ENCODE results near the gene IGFBPL1. TPM values are rescaled to one million over a fixed set of nuclear protein-coding genes. Genes with fewer than 3 reads are reported as not detected.
"Not testable (repeated sequence)": the region's sequence is repeated elsewhere in the genome, so short reads cannot be mapped to it uniquely, and the experiment has no call there.

IGFBPL1 gene
- total RNA-seq, 1 donor from 2014 or later, result 26.6 TPM

DNA sequence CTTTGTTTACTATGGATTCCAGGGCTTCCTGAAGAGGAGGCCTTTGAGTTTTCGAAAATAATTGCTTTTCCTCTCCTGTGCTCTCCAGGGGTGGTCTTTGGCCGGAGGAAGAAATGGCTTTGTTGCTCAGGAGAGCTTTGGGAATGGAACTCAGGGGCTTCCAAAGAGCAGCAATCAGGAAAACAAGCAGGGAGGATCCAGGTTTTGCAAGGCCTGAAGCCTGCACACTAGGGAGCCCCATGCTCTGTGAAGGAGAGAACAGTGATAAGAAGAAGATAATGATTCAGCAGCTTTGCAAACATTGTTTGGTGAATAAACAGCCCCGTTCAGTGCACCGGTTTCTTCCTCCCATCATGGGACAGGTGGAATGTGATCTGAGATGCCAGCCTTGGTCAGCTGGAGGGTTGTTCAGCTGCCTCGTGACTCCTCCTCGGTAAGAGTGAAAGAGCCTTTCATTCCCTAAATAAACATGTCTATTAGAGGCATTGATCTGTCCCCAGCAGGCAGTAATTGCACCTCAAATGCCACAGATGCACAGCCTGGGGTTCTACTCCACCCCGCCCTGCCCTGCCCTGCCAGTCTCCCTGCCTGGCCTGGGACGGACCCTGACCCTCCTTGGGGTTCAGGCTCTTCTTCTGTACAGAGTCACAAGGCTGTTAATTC, 43.3 kb downstream of the IGFBPL1 start:
- Histone ChIP-seq H3K36me3 (no peaks in the 10 kb centered on the region), H3K27me3 (peaks cover 4% of the 10 kb centered on the region), H3K9me3 (ENCODE audit: low read depth) (no peaks in the 10 kb centered on the region), H3K79me2 (ENCODE audit: low read depth) (no peaks in the 10 kb centered on the region), H2AFZ (replicated peaks) (no peak overlapping the region), H3K4me1 (peaks cover 30% of the 10 kb centered on the region), H3K4me2 (peak overlapping the region; percentile 65), H3K27ac (peak overlapping the region; percentile 71), H4K20me1 (ENCODE audit: low read depth) (no peaks in the 10 kb centered on the region), H3K9ac (no peak overlapping the region), H3F3A (ENCODE audit: low read depth) (peaks cover 27% of the 10 kb centered on the region), H3K4me3 (no peak overlapping the region)
- peak; percentile 68 for DNase-seq (ENCODE audit: low spot score)
- TF ChIP-seq EZH2 (IDR thresholded peaks at IDR 0.05) (no peak), EZH2phosphoT487 (IDR thresholded peaks at IDR 0.05) (no peak), CTCF (IDR thresholded peaks at IDR 0.05) (no peak)
- peaks cover 13% of the 10 kb centered on the region for H3K9me3 Mint-ChIP-seq
- no peak overlapping the region for H3K4me3 Mint-ChIP-seq
- peak overlapping the region; percentile 42 for H3K27ac Mint-ChIP-seq
- H3K27me3 Mint-ChIP-seq (ENCODE audit: insufficient read depth, low read depth), result peaks cover 18% of the 10 kb centered on the region
- no peaks in the 10 kb centered on the region for H3K36me3 Mint-ChIP-seq
- peaks cover 37% of the 10 kb centered on the region for H3K4me1 Mint-ChIP-seq

DNA sequence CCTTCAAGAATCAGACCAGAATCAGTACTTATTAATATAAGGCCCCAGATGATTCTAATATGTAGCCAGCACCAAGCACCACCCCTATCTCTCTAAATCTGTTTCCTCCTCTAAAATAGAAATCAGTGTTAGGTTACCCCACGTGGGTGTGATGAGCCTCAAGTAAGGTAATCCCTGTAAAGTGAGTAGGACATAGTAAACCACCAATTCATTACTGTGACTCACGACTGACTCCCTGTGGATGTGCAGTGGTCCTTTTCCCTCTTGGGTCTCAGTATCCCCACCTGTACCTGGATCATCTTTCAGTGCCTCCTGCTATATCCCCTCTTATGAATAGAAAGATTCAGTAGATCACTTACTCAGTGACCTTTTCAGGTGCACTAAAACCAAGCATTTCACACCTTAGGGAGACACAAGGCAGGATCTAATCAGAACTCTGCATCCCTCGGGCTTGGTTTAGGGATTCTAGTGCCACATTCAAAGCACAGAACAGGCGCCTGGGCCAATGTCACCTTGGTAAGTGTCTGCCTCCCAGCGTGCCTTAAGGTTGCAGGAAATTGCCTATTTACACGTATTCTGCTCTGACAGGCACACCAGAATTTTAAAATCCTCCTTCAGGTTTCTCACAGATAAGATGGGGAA, 43.9 kb downstream of the IGFBPL1 start:
- Histone ChIP-seq H3K27ac (peak overlapping the region; percentile 71), H3K4me2 (peak overlapping the region; percentile 65), H3K9ac (no peak overlapping the region), H3K4me1 (peaks cover 30% of the 10 kb centered on the region), H4K20me1 (ENCODE audit: low read depth) (no peaks in the 10 kb centered on the region), H3K27me3 (peaks cover under 1% of the 10 kb centered on the region), H3K9me3 (ENCODE audit: low read depth) (no peaks in the 10 kb centered on the region), H3K4me3 (no peak overlapping the region), H3F3A (ENCODE audit: low read depth) (peaks cover 27% of the 10 kb centered on the region), H3K36me3 (no peaks in the 10 kb centered on the region), H3K79me2 (ENCODE audit: low read depth) (no peaks in the 10 kb centered on the region), H2AFZ (replicated peaks) (no peak overlapping the region)
- H3K4me3 Mint-ChIP-seq, result peak overlapping the region; percentile 41
- no peak for DNase-seq (ENCODE audit: low spot score)
- no peak for TF ChIP-seq EZH2phosphoT487 (IDR thresholded peaks at IDR 0.05)
- TF ChIP-seq CTCF (IDR thresholded peaks at IDR 0.05), result no peak
- no peak for TF ChIP-seq EZH2 (IDR thresholded peaks at IDR 0.05)
- H3K36me3 Mint-ChIP-seq, result no peaks in the 10 kb centered on the region
- peaks cover 18% of the 10 kb centered on the region for H3K27me3 Mint-ChIP-seq (ENCODE audit: insufficient read depth, low read depth)
- H3K27ac Mint-ChIP-seq, result peak overlapping the region; percentile 34
- H3K9me3 Mint-ChIP-seq, result peaks cover 11% of the 10 kb centered on the region
- peaks cover 41% of the 10 kb centered on the region for H3K4me1 Mint-ChIP-seq

GRCh38 chr9:38377336-38378083, 46.7 kb downstream of the IGFBPL1 start:
- not testable (repeated sequence) for H3K79me2 ChIP-seq (ENCODE audit: low read depth); H3K9me3 ChIP-seq (ENCODE audit: low read depth); H3K9ac ChIP-seq; H3K4me2 ChIP-seq; H3K27me3 Mint-ChIP-seq (ENCODE audit: insufficient read depth, low read depth); H3K27ac ChIP-seq; H3K4me3 ChIP-seq; H2AFZ ChIP-seq (replicated peaks); H4K20me1 ChIP-seq (ENCODE audit: low read depth); DNase-seq (ENCODE audit: low spot score); H3K36me3 Mint-ChIP-seq; H3K27me3 ChIP-seq; H3K9me3 Mint-ChIP-seq; H3K4me3 Mint-ChIP-seq; H3K36me3 ChIP-seq; H3K27ac Mint-ChIP-seq
- H3F3A ChIP-seq (ENCODE audit: low read depth), result peaks cover 27% of the 10 kb centered on the region
- H3K4me1 ChIP-seq, result peaks cover 30% of the 10 kb centered on the region
- H3K4me1 Mint-ChIP-seq, result peaks cover 51% of the 10 kb centered on the region

All from neural progenitor cell (in vitro differentiated cells).